ENCODE data around the gene MAP4K2.

Gene MAP4K2

DNA sequence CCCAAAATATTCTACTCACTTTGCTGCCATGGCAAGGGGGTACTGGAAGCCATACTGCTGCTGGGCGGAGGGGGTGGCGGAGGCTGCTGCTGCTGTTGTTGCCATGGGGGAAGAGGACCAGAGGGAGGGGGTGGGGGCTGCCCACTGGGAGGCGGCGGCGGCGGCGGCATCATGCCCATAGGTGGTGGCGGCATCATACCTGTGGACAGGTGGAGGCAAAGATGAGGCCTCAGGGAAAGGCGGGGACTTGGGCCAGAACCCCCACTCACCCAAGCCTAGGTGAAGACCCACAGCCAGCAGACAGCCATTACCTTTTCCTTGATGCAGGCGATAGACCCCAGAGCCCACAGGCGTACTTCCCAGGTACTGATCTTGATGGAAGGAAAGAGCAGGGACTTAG lies 36.1 kb downstream of the MAP4K2 start:
- TF ChIP-seq FOXM1 (IDR thresholded peaks at IDR 0.05; ENCODE audit: borderline replicate concordance, low read depth) (no peak), TAF1 (IDR thresholded peaks at IDR 0.05; ENCODE audit: low read depth) (no peak), CEBPB (IDR thresholded peaks at IDR 0.05) (no peak)
- TF ChIP-seq, protein P1, sequence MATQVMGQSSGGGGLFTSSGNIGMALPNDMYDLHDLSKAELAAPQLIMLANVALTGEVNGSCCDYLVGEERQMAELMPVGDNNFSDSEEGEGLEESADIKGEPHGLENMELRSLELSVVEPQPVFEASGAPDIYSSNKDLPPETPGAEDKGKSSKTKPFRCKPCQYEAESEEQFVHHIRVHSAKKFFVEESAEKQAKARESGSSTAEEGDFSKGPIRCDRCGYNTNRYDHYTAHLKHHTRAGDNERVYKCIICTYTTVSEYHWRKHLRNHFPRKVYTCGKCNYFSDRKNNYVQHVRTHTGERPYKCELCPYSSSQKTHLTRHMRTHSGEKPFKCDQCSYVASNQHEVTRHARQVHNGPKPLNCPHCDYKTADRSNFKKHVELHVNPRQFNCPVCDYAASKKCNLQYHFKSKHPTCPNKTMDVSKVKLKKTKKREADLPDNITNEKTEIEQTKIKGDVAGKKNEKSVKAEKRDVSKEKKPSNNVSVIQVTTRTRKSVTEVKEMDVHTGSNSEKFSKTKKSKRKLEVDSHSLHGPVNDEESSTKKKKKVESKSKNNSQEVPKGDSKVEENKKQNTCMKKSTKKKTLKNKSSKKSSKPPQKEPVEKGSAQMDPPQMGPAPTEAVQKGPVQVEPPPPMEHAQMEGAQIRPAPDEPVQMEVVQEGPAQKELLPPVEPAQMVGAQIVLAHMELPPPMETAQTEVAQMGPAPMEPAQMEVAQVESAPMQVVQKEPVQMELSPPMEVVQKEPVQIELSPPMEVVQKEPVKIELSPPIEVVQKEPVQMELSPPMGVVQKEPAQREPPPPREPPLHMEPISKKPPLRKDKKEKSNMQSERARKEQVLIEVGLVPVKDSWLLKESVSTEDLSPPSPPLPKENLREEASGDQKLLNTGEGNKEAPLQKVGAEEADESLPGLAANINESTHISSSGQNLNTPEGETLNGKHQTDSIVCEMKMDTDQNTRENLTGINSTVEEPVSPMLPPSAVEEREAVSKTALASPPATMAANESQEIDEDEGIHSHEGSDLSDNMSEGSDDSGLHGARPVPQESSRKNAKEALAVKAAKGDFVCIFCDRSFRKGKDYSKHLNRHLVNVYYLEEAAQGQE (IDR thresholded peaks at IDR 0.05; ENCODE audit: low read depth): no peak

DNA sequence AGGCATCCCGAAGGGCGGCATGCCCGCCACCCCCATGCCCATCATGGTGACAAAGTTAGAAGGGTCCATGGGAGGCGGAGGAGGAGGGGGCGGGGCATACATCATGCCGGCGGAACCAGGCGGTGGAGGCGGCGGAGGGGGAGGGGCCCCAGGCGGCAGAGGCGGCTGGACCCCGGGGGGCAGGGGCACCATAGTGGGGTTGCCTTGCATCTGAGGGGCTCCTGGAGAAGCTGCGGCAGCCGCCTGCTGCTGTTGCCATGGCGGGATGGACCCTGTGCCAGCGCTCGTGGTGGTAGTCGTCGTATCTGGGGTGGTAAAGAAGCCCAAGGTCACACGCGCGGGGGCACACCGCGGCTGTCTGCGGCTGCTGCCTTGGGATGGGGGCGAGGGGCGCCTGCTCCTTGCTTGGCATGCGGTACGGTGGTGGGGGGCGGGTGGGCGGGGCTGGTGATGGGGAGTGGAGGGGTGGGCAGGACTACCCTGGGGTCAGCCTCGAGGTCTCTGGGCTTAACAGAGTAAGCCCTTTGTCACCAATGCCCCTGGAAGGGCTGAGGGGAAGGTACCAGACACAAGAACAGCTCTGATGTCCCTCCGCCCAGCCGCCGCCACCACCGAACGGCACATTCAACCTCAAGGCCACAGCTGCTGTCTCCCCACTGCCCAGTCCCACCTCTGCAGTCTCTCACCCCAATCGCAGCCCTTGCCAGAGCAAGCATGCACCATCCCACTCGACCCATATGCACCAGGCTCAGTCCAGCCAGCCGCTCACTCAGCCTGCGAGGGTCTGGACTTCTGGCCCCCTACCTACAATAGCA lies 37.0 kb downstream of the MAP4K2 start:
- TF ChIP-seq CEBPB (IDR thresholded peaks at IDR 0.05) (no peak), CREB1 (IDR thresholded peaks at IDR 0.05; ENCODE audit: low read depth) (no peak), ZBTB7A (IDR thresholded peaks at IDR 0.05; ENCODE audit: low read depth) (no peak), EP300 (IDR thresholded peaks at IDR 0.05; ENCODE audit: borderline replicate concordance) (no peak), TAF1 (IDR thresholded peaks at IDR 0.05; ENCODE audit: low read depth) (no peak), RAD21 (IDR thresholded peaks at IDR 0.05; ENCODE audit: low read depth) (no peak), YY1 (IDR thresholded peaks at IDR 0.05; ENCODE audit: low read depth) (no peak), FOXM1 (IDR thresholded peaks at IDR 0.05; ENCODE audit: borderline replicate concordance, low read depth) (no peak), EGR1 (IDR thresholded peaks at IDR 0.05) (no peak), TCF12 (IDR thresholded peaks at IDR 0.05; ENCODE audit: low read depth) (no peak), NFIC (IDR thresholded peaks at IDR 0.05) (no peak), TEAD4 (IDR thresholded peaks at IDR 0.05) (no peak)
- TF ChIP-seq, protein P2, sequence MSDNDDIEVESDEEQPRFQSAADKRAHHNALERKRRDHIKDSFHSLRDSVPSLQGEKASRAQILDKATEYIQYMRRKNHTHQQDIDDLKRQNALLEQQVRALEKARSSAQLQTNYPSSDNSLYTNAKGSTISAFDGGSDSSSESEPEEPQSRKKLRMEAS (IDR thresholded peaks at IDR 0.05): no peak
- TF ChIP-seq, protein P1 (IDR thresholded peaks at IDR 0.05; ENCODE audit: low read depth): no peak
- TF ChIP-seq, protein P3, sequence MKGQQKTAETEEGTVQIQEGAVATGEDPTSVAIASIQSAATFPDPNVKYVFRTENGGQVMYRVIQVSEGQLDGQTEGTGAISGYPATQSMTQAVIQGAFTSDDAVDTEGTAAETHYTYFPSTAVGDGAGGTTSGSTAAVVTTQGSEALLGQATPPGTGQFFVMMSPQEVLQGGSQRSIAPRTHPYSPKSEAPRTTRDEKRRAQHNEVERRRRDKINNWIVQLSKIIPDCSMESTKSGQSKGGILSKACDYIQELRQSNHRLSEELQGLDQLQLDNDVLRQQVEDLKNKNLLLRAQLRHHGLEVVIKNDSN (IDR thresholded peaks at IDR 0.05): no peak

GRCh38 chr11:64765291-64765850 lies 37.6 kb downstream of the MAP4K2 start:
- TF ChIP-seq FOXM1 (IDR thresholded peaks at IDR 0.05; ENCODE audit: borderline replicate concordance, low read depth): no peak

- TF ChIP-seq NFIC (IDR thresholded peaks at IDR 0.05): no peak
- no peak for TF ChIP-seq TCF12 (IDR thresholded peaks at IDR 0.05; ENCODE audit: low read depth)
- TF ChIP-seq, protein P2 (IDR thresholded peaks at IDR 0.05): no peak
- TF ChIP-seq RAD21 (IDR thresholded peaks at IDR 0.05; ENCODE audit: low read depth): no peak
- no peak for TF ChIP-seq ZBTB7A (IDR thresholded peaks at IDR 0.05; ENCODE audit: low read depth)
- no peak for TF ChIP-seq TEAD4 (IDR thresholded peaks at IDR 0.05)
- TF ChIP-seq CREB1 (IDR thresholded peaks at IDR 0.05; ENCODE audit: low read depth): no peak
- TF ChIP-seq, protein P1 (IDR thresholded peaks at IDR 0.05; ENCODE audit: low read depth): no peak
- TF ChIP-seq FOXM1 (IDR thresholded peaks at IDR 0.05; ENCODE audit: borderline replicate concordance, low read depth): no peak
- no peak for TF ChIP-seq CEBPB (IDR thresholded peaks at IDR 0.05)
- TF ChIP-seq YY1 (IDR thresholded peaks at IDR 0.05; ENCODE audit: low read depth): no peak
- no peak for TF ChIP-seq EP300 (IDR thresholded peaks at IDR 0.05; ENCODE audit: borderline replicate concordance)
- TF ChIP-seq TAF1 (IDR thresholded peaks at IDR 0.05; ENCODE audit: low read depth): no peak
- TF ChIP-seq, protein P3 (IDR thresholded peaks at IDR 0.05): no peak
- TF ChIP-seq EGR1 (IDR thresholded peaks at IDR 0.05): no peak
These were observed 38.3 kb downstream of the MAP4K2 start for GRCh38 chr11:64764753-64765152.
